ENCODE measurements around the gene CBLB.
"Not testable (repeated sequence)": the region's sequence is repeated elsewhere in the genome, so short reads cannot be mapped to it uniquely, and the experiment has no call there.

The CBLB gene

GRCh38 chr3:105822171-105823123, 46.4 kb downstream of the CBLB start:
- H4K20me1 ChIP-seq (ENCODE audit: insufficient read depth, low read length, poor library complexity, severe bottlenecking) = no peaks in the 10 kb centered on the region
- no peaks in the 10 kb centered on the region for H3K36me3 ChIP-seq (ENCODE audit: insufficient read depth, low read length)
- H3F3A ChIP-seq (ENCODE audit: low read depth) = no peaks in the 10 kb centered on the region
- no peak overlapping the region for H2AFZ ChIP-seq (ENCODE audit: low read length)
- H3K79me2 ChIP-seq (ENCODE audit: insufficient read depth, low read length) = no peaks in the 10 kb centered on the region
- no peak overlapping the region for H3K4me3 ChIP-seq (ENCODE audit: low read length, poor library complexity, severe bottlenecking)
- no peak overlapping the region for H3K9ac ChIP-seq (ENCODE audit: low read depth, low read length, poor library complexity, severe bottlenecking)
- no peaks in the 10 kb centered on the region for H3K27me3 ChIP-seq (ENCODE audit: insufficient read depth, low read length, poor library complexity, severe bottlenecking)
- H3K9me2 ChIP-seq (replicated peaks; ENCODE audit: low read depth, low read length) = no peaks in the 10 kb centered on the region
- no peak for TF ChIP-seq EZH2phosphoT487 (IDR thresholded peaks at IDR 0.05; ENCODE audit: borderline replicate concordance)
- no peak overlapping the region for H3K4me2 ChIP-seq (ENCODE audit: low read depth, low read length, poor library complexity, severe bottlenecking)
- peaks cover 2% of the 10 kb centered on the region for H3K4me1 ChIP-seq (ENCODE audit: insufficient read depth, low read length, poor library complexity, severe bottlenecking)
- no peaks in the 10 kb centered on the region for H3K9me3 ChIP-seq (ENCODE audit: insufficient read depth, low read depth, low read length)

- Histone ChIP-seq H3K36me3 (ENCODE audit: insufficient read depth, low read length) (no peaks in the 10 kb centered on the region), H3K4me1 (ENCODE audit: insufficient read depth, low read length, poor library complexity, severe bottlenecking) (no peaks in the 10 kb centered on the region), H3K4me3 (ENCODE audit: low read length, poor library complexity, severe bottlenecking) (no peak overlapping the region), H3K27me3 (ENCODE audit: insufficient read depth, low read length, poor library complexity, severe bottlenecking) (no peaks in the 10 kb centered on the region), H3K79me2 (ENCODE audit: insufficient read depth, low read length) (no peaks in the 10 kb centered on the region), H3K9me3 (ENCODE audit: insufficient read depth, low read depth, low read length) (no peaks in the 10 kb centered on the region), H3K9ac (ENCODE audit: low read depth, low read length, poor library complexity, severe bottlenecking) (no peak overlapping the region), H2AFZ (ENCODE audit: low read length) (no peak overlapping the region), H4K20me1 (ENCODE audit: insufficient read depth, low read length, poor library complexity, severe bottlenecking) (no peaks in the 10 kb centered on the region), H3K9me2 (replicated peaks; ENCODE audit: low read depth, low read length) (no peaks in the 10 kb centered on the region), H3K4me2 (ENCODE audit: low read depth, low read length, poor library complexity, severe bottlenecking) (no peak overlapping the region), H3F3A (ENCODE audit: low read depth) (no peaks in the 10 kb centered on the region; the same call in 1 of the 2 replicates)
- TF ChIP-seq, protein P1, sequence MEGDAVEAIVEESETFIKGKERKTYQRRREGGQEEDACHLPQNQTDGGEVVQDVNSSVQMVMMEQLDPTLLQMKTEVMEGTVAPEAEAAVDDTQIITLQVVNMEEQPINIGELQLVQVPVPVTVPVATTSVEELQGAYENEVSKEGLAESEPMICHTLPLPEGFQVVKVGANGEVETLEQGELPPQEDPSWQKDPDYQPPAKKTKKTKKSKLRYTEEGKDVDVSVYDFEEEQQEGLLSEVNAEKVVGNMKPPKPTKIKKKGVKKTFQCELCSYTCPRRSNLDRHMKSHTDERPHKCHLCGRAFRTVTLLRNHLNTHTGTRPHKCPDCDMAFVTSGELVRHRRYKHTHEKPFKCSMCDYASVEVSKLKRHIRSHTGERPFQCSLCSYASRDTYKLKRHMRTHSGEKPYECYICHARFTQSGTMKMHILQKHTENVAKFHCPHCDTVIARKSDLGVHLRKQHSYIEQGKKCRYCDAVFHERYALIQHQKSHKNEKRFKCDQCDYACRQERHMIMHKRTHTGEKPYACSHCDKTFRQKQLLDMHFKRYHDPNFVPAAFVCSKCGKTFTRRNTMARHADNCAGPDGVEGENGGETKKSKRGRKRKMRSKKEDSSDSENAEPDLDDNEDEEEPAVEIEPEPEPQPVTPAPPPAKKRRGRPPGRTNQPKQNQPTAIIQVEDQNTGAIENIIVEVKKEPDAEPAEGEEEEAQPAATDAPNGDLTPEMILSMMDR (conservative IDR thresholded peaks at IDR 0.05; ENCODE audit: low read length) = no peak
- TF ChIP-seq EZH2phosphoT487 (IDR thresholded peaks at IDR 0.05; ENCODE audit: borderline replicate concordance) = no peak
These were observed 47.4 kb downstream of the CBLB start for GRCh38 chr3:105821433-105821832.

DNA sequence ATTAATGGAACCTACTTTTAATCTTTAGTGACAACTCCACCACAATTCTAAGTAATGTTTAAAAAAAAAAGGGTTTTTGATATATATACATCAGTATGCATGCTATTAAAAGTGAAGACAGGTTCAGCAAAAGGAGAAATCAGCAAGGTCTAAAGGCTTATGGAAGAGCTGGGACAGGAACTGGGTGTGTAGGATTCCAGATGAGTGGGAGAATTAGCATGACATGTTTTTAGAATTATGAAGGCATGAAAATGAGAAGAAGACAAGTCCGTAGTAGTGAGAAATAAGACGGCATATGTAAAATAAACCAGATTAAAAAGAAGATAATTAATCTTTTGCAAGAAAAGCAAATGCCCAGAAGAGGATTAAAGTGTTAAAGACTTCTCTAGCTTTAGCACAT, 52.0 kb downstream of the CBLB start:
- no peak overlapping the region for H2AFZ ChIP-seq (ENCODE audit: low read length)
- no peaks in the 10 kb centered on the region for H4K20me1 ChIP-seq (ENCODE audit: insufficient read depth, low read length, poor library complexity, severe bottlenecking)
- H3K9me3 ChIP-seq (ENCODE audit: insufficient read depth, low read depth, low read length) = no peaks in the 10 kb centered on the region
- no peaks in the 10 kb centered on the region; the same call in 1 of the 2 replicates for H3F3A ChIP-seq (ENCODE audit: low read depth)
- H3K79me2 ChIP-seq (ENCODE audit: insufficient read depth, low read length) = no peaks in the 10 kb centered on the region
- no peaks in the 10 kb centered on the region for H3K9me2 ChIP-seq (replicated peaks; ENCODE audit: low read depth, low read length)
- H3K4me3 ChIP-seq (ENCODE audit: low read length, poor library complexity, severe bottlenecking) = no peak overlapping the region
- no peak for TF ChIP-seq EZH2phosphoT487 (IDR thresholded peaks at IDR 0.05; ENCODE audit: borderline replicate concordance)
- TF ChIP-seq, protein P1 (conservative IDR thresholded peaks at IDR 0.05; ENCODE audit: low read length) = no peak
- no peak overlapping the region for H3K4me2 ChIP-seq (ENCODE audit: low read depth, low read length, poor library complexity, severe bottlenecking)
- H3K27me3 ChIP-seq (ENCODE audit: insufficient read depth, low read length, poor library complexity, severe bottlenecking) = no peaks in the 10 kb centered on the region
- H3K9ac ChIP-seq (ENCODE audit: low read depth, low read length, poor library complexity, severe bottlenecking) = no peak overlapping the region
- no peaks in the 10 kb centered on the region for H3K4me1 ChIP-seq (ENCODE audit: insufficient read depth, low read length, poor library complexity, severe bottlenecking)
- no peaks in the 10 kb centered on the region for H3K36me3 ChIP-seq (ENCODE audit: insufficient read depth, low read length)

DNA sequence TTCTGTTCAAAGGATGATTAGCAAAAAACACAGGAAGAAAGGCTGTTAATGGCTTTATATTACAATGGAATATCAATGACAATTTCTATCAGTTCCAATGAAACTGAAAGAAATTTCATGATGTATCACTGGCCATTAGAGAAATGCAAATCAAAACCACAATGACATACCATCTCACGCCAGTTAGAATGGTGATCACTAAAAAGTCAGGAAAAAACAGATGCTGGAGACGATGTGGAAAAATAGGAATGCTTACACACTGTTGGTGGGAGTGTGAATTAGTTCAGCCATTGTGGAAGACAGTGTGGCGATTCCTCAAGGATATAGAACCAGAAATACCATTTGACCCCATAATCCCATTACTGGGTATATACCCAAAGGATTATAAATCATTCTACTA, 53.5 kb downstream of the CBLB start:
- not testable (repeated sequence) for H3F3A ChIP-seq (ENCODE audit: low read depth); H3K9ac ChIP-seq (ENCODE audit: low read depth, low read length, poor library complexity, severe bottlenecking); H3K27me3 ChIP-seq (ENCODE audit: insufficient read depth, low read length, poor library complexity, severe bottlenecking); H4K20me1 ChIP-seq (ENCODE audit: insufficient read depth, low read length, poor library complexity, severe bottlenecking); H2AFZ ChIP-seq (ENCODE audit: low read length); H3K9me3 ChIP-seq (ENCODE audit: insufficient read depth, low read depth, low read length); H3K79me2 ChIP-seq (ENCODE audit: insufficient read depth, low read length); H3K9me2 ChIP-seq (replicated peaks; ENCODE audit: low read depth, low read length); H3K4me1 ChIP-seq (ENCODE audit: insufficient read depth, low read length, poor library complexity, severe bottlenecking); H3K36me3 ChIP-seq (ENCODE audit: insufficient read depth, low read length); H3K4me2 ChIP-seq (ENCODE audit: low read depth, low read length, poor library complexity, severe bottlenecking); H3K4me3 ChIP-seq (ENCODE audit: low read length, poor library complexity, severe bottlenecking)
